Subcutaneous adipose tissue (tissue), 4 donors: ENCODE data around the gene RNPEP. TPM values are rescaled to one million over a fixed set of nuclear protein-coding genes. Genes with fewer than 3 reads are reported as not detected.

Experiments
- CTCF ChIP-seq: fragments of 450-650 bp; IDR thresholded peaks from one replicate; pipeline ENCODE4 v1.5.1; 2016; ENCODE audit warnings: low read depth, mild to moderate bottlenecking, control low read depth, antibody characterized with exemption, moderate library complexity
- total RNA-seq, 4 donors: library from RNA; depleted of rRNA; stranded (reverse); fragments of >200 nt; gene quantifications; one replicate each; pipeline ENCODE4 v1.1.0, GENCODE V29; 2016

RNPEP gene
- total RNA-seq, 4 donors from 2014 or later = 38.5 to 68.8 (median 47.7) TPM

GRCh38 chr1:201988601-201989000 is 6.2 kb downstream of the RNPEP start:
- no peak for TF ChIP-seq CTCF

- TF ChIP-seq CTCF = no peak
These were observed 7.1 kb downstream of the RNPEP start for GRCh38 chr1:201989354-201990128.

GRCh38 chr1:201990427-201990826 is 8.0 kb downstream of the RNPEP start:
- TF ChIP-seq CTCF = no peak

GRCh38 chr1:201999625-202000238 is 17.3 kb downstream of the RNPEP start:
- no peak for TF ChIP-seq CTCF

- no peak for TF ChIP-seq CTCF
These were observed 20.1 kb downstream of the RNPEP start for GRCh38 chr1:202002507-202002906.

- TF ChIP-seq CTCF = no peak
These were observed 22.3 kb downstream of the RNPEP start for GRCh38 chr1:202004711-202005110.

GRCh38 chr1:202005958-202006357 is 23.5 kb downstream of the RNPEP start:
- TF ChIP-seq CTCF = no peak
